ENCODE data around the gene AEBP1. TPM values are rescaled to one million over a fixed set of nuclear protein-coding genes. Genes with fewer than 3 reads are reported as not detected.

AEBP1 gene
- total and polyA plus RNA-seq, 2 experiments from 2014 or later = 15.1 to 42.0 TPM

GRCh38 chr7:44107116-44107960, 3.2 kb downstream of the AEBP1 start:
- no peak overlapping the region for H3K27ac Mint-ChIP-seq
- TF ChIP-seq CTCF (conservative IDR thresholded peaks at IDR 0.05; ENCODE audit: low read depth in 2 of 2) (no peak), NANOG (IDR thresholded peaks at IDR 0.05; ENCODE audit: borderline replicate concordance) (no peak), JUNB (IDR thresholded peaks at IDR 0.05; ENCODE audit: unreplicated experiment) (no peak), POLR2AphosphoS5 (IDR thresholded peaks at IDR 0.05; ENCODE audit: low read depth) (no peak), ZNF114 (CRISPR knock-in tag; IDR thresholded peaks at IDR 0.05) (no peak)
- TF ChIP-seq, protein P1, sequence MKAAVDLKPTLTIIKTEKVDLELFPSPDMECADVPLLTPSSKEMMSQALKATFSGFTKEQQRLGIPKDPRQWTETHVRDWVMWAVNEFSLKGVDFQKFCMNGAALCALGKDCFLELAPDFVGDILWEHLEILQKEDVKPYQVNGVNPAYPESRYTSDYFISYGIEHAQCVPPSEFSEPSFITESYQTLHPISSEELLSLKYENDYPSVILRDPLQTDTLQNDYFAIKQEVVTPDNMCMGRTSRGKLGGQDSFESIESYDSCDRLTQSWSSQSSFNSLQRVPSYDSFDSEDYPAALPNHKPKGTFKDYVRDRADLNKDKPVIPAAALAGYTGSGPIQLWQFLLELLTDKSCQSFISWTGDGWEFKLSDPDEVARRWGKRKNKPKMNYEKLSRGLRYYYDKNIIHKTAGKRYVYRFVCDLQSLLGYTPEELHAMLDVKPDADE (IDR thresholded peaks at IDR 0.05) = no peak
- TF ChIP-seq, protein P2, sequence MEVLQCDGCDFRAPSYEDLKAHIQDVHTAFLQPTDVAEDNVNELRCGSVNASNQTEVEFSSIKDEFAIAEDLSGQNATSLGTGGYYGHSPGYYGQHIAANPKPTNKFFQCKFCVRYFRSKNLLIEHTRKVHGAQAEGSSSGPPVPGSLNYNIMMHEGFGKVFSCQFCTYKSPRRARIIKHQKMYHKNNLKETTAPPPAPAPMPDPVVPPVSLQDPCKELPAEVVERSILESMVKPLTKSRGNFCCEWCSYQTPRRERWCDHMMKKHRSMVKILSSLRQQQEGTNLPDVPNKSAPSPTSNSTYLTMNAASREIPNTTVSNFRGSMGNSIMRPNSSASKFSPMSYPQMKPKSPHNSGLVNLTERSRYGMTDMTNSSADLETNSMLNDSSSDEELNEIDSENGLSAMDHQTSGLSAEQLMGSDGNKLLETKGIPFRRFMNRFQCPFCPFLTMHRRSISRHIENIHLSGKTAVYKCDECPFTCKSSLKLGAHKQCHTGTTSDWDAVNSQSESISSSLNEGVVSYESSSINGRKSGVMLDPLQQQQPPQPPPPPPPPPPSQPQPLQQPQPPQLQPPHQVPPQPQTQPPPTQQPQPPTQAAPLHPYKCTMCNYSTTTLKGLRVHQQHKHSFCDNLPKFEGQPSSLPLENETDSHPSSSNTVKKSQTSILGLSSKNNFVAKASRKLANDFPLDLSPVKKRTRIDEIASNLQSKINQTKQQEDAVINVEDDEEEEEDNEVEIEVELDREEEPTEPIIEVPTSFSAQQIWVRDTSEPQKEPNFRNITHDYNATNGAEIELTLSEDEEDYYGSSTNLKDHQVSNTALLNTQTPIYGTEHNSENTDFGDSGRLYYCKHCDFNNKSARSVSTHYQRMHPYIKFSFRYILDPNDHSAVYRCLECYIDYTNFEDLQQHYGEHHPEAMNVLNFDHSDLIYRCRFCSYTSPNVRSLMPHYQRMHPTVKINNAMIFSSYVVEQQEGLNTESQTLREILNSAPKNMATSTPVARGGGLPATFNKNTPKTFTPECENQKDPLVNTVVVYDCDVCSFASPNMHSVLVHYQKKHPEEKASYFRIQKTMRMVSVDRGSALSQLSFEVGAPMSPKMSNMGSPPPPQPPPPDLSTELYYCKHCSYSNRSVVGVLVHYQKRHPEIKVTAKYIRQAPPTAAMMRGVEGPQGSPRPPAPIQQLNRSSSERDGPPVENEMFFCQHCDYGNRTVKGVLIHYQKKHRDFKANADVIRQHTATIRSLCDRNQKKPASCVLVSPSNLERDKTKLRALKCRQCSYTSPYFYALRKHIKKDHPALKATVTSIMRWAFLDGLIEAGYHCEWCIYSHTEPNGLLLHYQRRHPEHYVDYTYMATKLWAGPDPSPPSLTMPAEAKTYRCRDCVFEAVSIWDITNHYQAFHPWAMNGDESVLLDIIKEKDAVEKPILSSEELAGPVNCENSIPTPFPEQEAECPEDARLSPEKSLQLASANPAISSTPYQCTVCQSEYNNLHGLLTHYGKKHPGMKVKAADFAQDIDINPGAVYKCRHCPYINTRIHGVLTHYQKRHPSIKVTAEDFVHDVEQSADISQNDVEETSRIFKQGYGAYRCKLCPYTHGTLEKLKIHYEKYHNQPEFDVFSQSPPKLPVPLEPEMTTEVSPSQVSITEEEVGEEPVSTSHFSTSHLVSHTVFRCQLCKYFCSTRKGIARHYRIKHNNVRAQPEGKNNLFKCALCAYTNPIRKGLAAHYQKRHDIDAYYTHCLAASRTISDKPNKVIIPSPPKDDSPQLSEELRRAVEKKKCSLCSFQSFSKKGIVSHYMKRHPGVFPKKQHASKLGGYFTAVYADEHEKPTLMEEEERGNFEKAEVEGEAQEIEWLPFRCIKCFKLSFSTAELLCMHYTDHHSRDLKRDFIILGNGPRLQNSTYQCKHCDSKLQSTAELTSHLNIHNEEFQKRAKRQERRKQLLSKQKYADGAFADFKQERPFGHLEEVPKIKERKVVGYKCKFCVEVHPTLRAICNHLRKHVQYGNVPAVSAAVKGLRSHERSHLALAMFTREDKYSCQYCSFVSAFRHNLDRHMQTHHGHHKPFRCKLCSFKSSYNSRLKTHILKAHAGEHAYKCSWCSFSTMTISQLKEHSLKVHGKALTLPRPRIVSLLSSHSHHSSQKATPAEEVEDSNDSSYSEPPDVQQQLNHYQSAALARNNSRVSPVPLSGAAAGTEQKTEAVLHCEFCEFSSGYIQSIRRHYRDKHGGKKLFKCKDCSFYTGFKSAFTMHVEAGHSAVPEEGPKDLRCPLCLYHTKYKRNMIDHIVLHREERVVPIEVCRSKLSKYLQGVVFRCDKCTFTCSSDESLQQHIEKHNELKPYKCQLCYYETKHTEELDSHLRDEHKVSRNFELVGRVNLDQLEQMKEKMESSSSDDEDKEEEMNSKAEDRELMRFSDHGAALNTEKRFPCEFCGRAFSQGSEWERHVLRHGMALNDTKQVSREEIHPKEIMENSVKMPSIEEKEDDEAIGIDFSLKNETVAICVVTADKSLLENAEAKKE (CRISPR knock-in tag; IDR thresholded peaks at IDR 0.05) = no peak
- H3K27ac ChIP-seq (ENCODE audit: low read depth) = no peak overlapping the region
- H3K27me3 Mint-ChIP-seq (ENCODE audit: insufficient read depth, low read depth, poor library complexity) = peaks cover 17% of the 10 kb centered on the region
- no peak overlapping the region for H2AFZ ChIP-seq
- H3K4me2 ChIP-seq = no peak overlapping the region
- no peaks in the 10 kb centered on the region for H3K9me2 ChIP-seq (ENCODE audit: insufficient read depth)
- no peaks in the 10 kb centered on the region for H3F3A ChIP-seq (replicated peaks; ENCODE audit: low read depth)
- H3K9me3 Mint-ChIP-seq = no peaks in the 10 kb centered on the region
- peaks cover 8% of the 10 kb centered on the region; the same call in 1 of the 2 replicates for H3K4me1 ChIP-seq (ENCODE audit: insufficient read depth)
- peaks cover 9% of the 10 kb centered on the region; the same call in 1 of the 2 replicates for H3K27me3 ChIP-seq (ENCODE audit: insufficient read depth)
- peaks cover 9% of the 10 kb centered on the region; the same call in 2 of the 3 replicates for H3K36me3 Mint-ChIP-seq (ENCODE audit: low read depth)
- no peaks in the 10 kb centered on the region; the same call in 1 of the 2 replicates for H3K79me2 ChIP-seq (replicated peaks; ENCODE audit: insufficient read depth)
- H3K36me3 ChIP-seq (ENCODE audit: insufficient read depth) = no peaks in the 10 kb centered on the region
- DNase-seq (ENCODE audit: low spot score) (no peak), ATAC-seq (no peak)
- H3K4me3 ChIP-seq = no peak overlapping the region
- peaks cover 15% of the 10 kb centered on the region for H3K4me1 Mint-ChIP-seq
- no peaks in the 10 kb centered on the region for H4K20me1 ChIP-seq (replicated peaks; ENCODE audit: insufficient read depth)
- no peak overlapping the region for H3K4me3 Mint-ChIP-seq
